Adrenal gland (tissue), 12 donors: Measurements from ENCODE around the gene ADAMTS17. TPM values are rescaled to one million over a fixed set of nuclear protein-coding genes. Genes with fewer than 3 reads are reported as not detected.

ENCODE experiments used
- DNase-seq, 7 donors: peaks; one replicate each; pipeline ENCODE4 v3.0.0-alpha.2; 2019 to 2020
- H3K27ac ChIP-seq, 5 donors: fragments of 200-600 bp; sonication (generic) in 4 of 5; 1 replicate in 3 of 5; 2 replicates in 2 of 5; pipeline versions ENCODE4 v1.5.1 to v1.8.0; 2016 to 2020; ENCODE audit warnings: mild to moderate bottlenecking in 1 of 5
- H3K27me3 ChIP-seq: fragments of 200-600 bp; 2 replicates; pipeline ENCODE4 v1.8.0; 2021
- H3K36me3 ChIP-seq, 2 donors: fragments of 200-600 bp; replicated peaks in 1 of 2; 1 replicate in 1 of 2; 2 replicates in 1 of 2; pipeline versions ENCODE4 v1.5.1 to v1.8.0; 2018 to 2022
- H3K4me1 ChIP-seq, 2 donors: fragments of 200-600 bp; replicated peaks in 1 of 2; 1 replicate in 1 of 2; 2 replicates in 1 of 2; pipeline versions ENCODE4 v1.5.1 to v1.8.0; 2018 to 2021
- H3K4me3 ChIP-seq, 4 donors: fragments of 200-600 bp; sonication (generic) in 3 of 4; one replicate each; pipeline ENCODE4 v1.5.1; 2016 to 2018
- H3K9me3 ChIP-seq, 3 donors: fragments of 200-600 bp; sonication (generic) in 1 of 3; replicated peaks in 1 of 3; 1 replicate in 2 of 3; 2 replicates in 1 of 3; pipeline versions ENCODE4 v1.5.1 to v1.8.0; 2016 to 2021
- POLR2A ChIP-seq, 2 donors: fragments of 450-650 bp; IDR thresholded peaks; one replicate each; pipeline ENCODE4 v1.6.1; 2017; ENCODE audit warnings: antibody characterized with exemption in 2 of 2, mild to moderate bottlenecking in 2 of 2, moderate library complexity in 1 of 2
- WGBS, 4 donors: extraction: QIAGEN DNeasy Blood & Tissue Kit in 2 of 4; methylation state at CpG; one replicate each; pipeline versions ENCODE4 v1.1.5 to v1.1.7; 2013 to 2017; 5-methylcytosine and 5-hydroxymethylcytosine counted together
- intact Hi-C, 2 donors: fragments of 100-400 bp; cut with DNase I; formaldehyde crosslinking; loops; one replicate each; pipeline versions ENCODE4 v1.14.1 to v1.15.0; 2022 to 2023
- polyA plus RNA-seq, 3 donors: library from polyadenylated mRNA; stranded (reverse); fragments of 200-250 nt in 2 of 3; fragments of 350-450 nt in 1 of 3; fragmentation: Illumina TruSeq in 1 of 3; extraction: RNeasy Lipid Tissue Mini Kit (QIAGEN cat#74804) in 1 of 3; gene quantifications; one replicate each; pipeline ENCODE4 v1.2.3, GENCODE V29; 2013 to 2014
- total RNA-seq, 9 donors: library from RNA; depleted of rRNA in 4 of 9; stranded (reverse); fragments of >200 nt in 4 of 9; fragments of 120-200 nt in 1 of 9; fragmentation: NEBNext Ultra II Directional in 1 of 9; extraction: Animal tissue kit (Norgen Biotek cat#: 25700) in 1 of 9; gene quantifications; one replicate each; pipeline versions ENCODE4 v1.1.0 to v1.2.4, GENCODE V29; 2013 to 2023
- TF ChIP-seq, protein P1 (sequence below), 6 experiments: fragments of 450-650 bp in 4 of 6; fragments of 200-600 bp in 2 of 6; sonication (generic) in 1 of 6; IDR thresholded peaks; 1 replicate in 5 of 6; 2 replicates in 1 of 6; pipeline versions ENCODE4 v1.5.1 to v1.8.0; 2016 to 2021; ENCODE audit warnings: antibody characterized with exemption in 6 of 6, mild to moderate bottlenecking in 2 of 6, moderate library complexity in 1 of 6
- donor health status: healthy with polysubstance abuse.
- donor health status: Bipolar disorder and iron deficiency.
- donor health status: DM: yes; HTN: yes; CAD: no.
- donor health status: DM: no; HTN: no; CAD: no.
- donor health status: DM: no; HTN: no; CAD: no.
- donor health status: DM: yes; HTN: yes; CAD: no.

The ADAMTS17 gene
- total and polyA plus RNA-seq, 12 donors: 0.51 to 14.8 (median 2.9) TPM

DNA sequence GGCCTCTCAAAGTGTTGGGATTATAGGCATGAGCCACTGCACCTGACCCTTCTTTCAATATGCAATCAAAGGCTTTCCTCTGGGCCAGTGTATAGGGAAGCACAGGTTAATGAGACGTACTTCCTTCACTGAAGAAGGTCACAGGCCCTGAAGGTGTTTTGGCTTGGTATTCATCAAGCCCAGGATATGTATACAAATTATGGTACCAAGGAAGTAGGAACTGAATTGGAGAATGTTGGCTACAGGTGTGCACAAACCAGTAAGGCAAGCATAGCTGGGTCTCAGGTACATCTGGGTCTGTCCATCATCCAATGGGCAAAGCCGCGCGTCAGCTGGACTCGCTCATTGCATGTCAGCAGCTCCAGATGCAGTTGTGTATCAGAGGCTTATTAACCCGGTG lies 237.9 kb downstream of the ADAMTS17 start:
- H3K4me3 ChIP-seq: no peak overlapping the region
- intact Hi-C loops: no loop called here
- WGBS, 4 donors: 88 to 98% (median 93%) methylated on average over 6 of the region's 6 CpGs
- H3K4me1 ChIP-seq: peaks cover 0 to 13% of the 10 kb centered on the region in 2 donors
- H3K9me3 ChIP-seq: no peaks in the 10 kb centered on the region
- TF ChIP-seq, protein P1, sequence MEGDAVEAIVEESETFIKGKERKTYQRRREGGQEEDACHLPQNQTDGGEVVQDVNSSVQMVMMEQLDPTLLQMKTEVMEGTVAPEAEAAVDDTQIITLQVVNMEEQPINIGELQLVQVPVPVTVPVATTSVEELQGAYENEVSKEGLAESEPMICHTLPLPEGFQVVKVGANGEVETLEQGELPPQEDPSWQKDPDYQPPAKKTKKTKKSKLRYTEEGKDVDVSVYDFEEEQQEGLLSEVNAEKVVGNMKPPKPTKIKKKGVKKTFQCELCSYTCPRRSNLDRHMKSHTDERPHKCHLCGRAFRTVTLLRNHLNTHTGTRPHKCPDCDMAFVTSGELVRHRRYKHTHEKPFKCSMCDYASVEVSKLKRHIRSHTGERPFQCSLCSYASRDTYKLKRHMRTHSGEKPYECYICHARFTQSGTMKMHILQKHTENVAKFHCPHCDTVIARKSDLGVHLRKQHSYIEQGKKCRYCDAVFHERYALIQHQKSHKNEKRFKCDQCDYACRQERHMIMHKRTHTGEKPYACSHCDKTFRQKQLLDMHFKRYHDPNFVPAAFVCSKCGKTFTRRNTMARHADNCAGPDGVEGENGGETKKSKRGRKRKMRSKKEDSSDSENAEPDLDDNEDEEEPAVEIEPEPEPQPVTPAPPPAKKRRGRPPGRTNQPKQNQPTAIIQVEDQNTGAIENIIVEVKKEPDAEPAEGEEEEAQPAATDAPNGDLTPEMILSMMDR (IDR thresholded peaks at IDR 0.05): no peak
- no peak for TF ChIP-seq POLR2A (IDR thresholded peaks at IDR 0.05)
- H3K27me3 ChIP-seq: no peaks in the 10 kb centered on the region
- peak in 2 of 7 donors; percentile 5 to 15 for DNase-seq
- H3K27ac ChIP-seq: no peak overlapping the region
- H3K36me3 ChIP-seq: no peaks in the 10 kb centered on the region

DNA sequence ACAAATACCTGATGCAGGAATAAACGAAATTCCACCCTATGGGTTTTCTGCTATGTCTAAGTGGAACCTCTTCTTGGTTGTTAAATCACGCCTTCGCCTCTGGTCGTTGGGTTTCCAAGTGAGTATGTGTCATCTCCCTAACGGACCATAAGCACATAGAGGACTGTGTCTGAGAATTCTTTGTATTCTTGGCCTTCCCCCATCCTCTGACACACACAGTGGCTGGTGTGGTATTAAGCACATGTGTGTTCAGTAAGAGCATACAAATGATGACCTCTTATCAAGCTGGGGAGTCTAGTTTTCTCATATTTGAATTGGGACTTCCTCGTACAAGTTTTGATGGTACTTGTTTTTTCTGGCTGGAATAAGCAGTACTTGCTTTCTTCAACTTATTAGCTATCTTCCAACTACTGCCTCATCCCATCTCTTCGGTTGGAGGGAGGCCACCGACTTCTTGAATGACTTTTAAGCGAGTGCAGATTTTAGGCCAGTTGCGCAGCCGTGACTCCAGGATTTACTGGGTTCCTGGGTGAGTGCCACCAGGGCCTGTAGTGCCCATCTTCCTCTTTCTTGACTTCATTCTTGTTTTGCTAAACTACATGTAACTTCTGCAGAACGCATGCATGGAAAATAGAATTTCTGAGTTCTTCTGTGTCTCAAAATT lies 240.2 kb downstream of the ADAMTS17 start:
- intact Hi-C loops: no loop called here
- 81 to 91% (median 88%) methylated on average over 12 of the region's 12 CpGs for WGBS, 4 donors

GRCh38 chr15:100100926-100101325 lies 240.8 kb downstream of the ADAMTS17 start:
- Histone ChIP-seq H3K27ac (no peak overlapping the region), H3K27me3 (no peaks in the 10 kb centered on the region), H3K9me3 (no peaks in the 10 kb centered on the region), H3K36me3 (no peaks in the 10 kb centered on the region), H3K4me1 (no peaks in the 10 kb centered on the region), H3K4me3 (no peak overlapping the region)
- intact Hi-C loops: no loop called here
- 83 to 87% (median 84%) methylated on average over 6 of the region's 6 CpGs for WGBS, 4 donors
- peak in 1 of 7 donors; percentile 35 for DNase-seq
- no peak for TF ChIP-seq POLR2A (IDR thresholded peaks at IDR 0.05)
- TF ChIP-seq, protein P1 (IDR thresholded peaks at IDR 0.05): no peak

More for the DNA sequence above, 240.2 kb downstream of the ADAMTS17 start:
- H3K9me3 ChIP-seq: no peaks in the 10 kb centered on the region
- no peak overlapping the region for H3K4me3 ChIP-seq
- H3K36me3 ChIP-seq: no peaks in the 10 kb centered on the region
- TF ChIP-seq, protein P1 (IDR thresholded peaks at IDR 0.05): no peak
- TF ChIP-seq POLR2A (IDR thresholded peaks at IDR 0.05): no peak
- no peaks in the 10 kb centered on the region for H3K27me3 ChIP-seq
- peak in 1 of 7 donors; percentile 43 for DNase-seq
- no peak overlapping the region for H3K27ac ChIP-seq
- H3K4me1 ChIP-seq: peaks cover 0 to 3% of the 10 kb centered on the region in 2 donors

DNA sequence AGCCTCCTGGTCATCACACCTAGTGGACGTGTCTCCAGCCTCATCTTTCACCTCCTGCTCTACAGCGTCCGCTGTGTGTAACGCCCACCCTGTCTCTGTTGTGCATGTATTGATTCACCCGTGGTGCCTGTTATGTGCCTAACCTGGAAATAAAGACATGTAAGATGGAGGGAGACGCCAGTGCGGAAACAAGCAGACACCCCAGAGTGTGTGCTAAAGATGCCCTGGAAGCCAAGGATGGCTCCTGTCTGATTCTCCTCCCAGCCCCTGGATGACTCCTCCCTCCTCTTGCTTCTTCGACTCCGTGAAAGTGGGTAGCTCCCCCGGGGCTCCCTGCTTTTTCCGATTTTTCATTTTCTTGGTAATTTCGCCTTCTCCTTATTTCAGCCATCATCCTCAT lies 241.8 kb downstream of the ADAMTS17 start:
- 88 to 98% (median 92%) methylated on average over 12 of the region's 12 CpGs for WGBS, 4 donors
- Histone ChIP-seq H3K27me3 (no peaks in the 10 kb centered on the region), H3K4me1 (no peaks in the 10 kb centered on the region), H3K27ac (no peak overlapping the region), H3K36me3 (no peaks in the 10 kb centered on the region), H3K9me3 (no peaks in the 10 kb centered on the region), H3K4me3 (no peak overlapping the region)
- intact Hi-C loops: no loop called here
- peak in 1 of 7 donors; percentile 24 for DNase-seq
- no peak for TF ChIP-seq POLR2A (IDR thresholded peaks at IDR 0.05)
- TF ChIP-seq, protein P1 (IDR thresholded peaks at IDR 0.05): no peak
